Keratinocyte (primary cell): Measurements from ENCODE around the gene ACOT9. TPM values are rescaled to one million over a fixed set of nuclear protein-coding genes. Genes with fewer than 3 reads are reported as not detected.

ENCODE experiments used
- DNase-seq: peaks from one replicate; pipeline ENCODE4 v3.0.0-alpha.2; 2011; ENCODE audit warnings: low read depth, missing footprints, low spot score
- FAIRE-seq: peaks from 2 replicates; lab custom pipeline; 2011; peaks lifted over from hg19 to GRCh38; lab: Jason Lieb, UNC
- H2AFZ ChIP-seq: 2 replicates; pipeline ENCODE4 v1.6.0; 2012; ENCODE audit warnings: low read length, control low read depth, inconsistent platforms; ENCODE audit not compliant: control insufficient read depth
- H3K27ac ChIP-seq: 2 replicates; pipeline ENCODE4 v1.5.1; 2011; ENCODE audit warnings: low read length; ENCODE audit not compliant: control insufficient read depth, insufficient read depth
- H3K27me3 ChIP-seq: 3 replicates; pipeline ENCODE4 v1.6.0; 2011; ENCODE audit warnings: low read length; ENCODE audit not compliant: control insufficient read depth, insufficient read depth; ENCODE audit errors: extremely low read depth
- H3K36me3 ChIP-seq, 2 experiments: 2 replicates in 1 of 2; 3 replicates in 1 of 2; pipeline ENCODE4 v1.5.1; 2011; ENCODE audit warnings: low read length in 2 of 2, mild to moderate bottlenecking in 1 of 2; ENCODE audit not compliant: control insufficient read depth in 2 of 2, insufficient read depth in 2 of 2; ENCODE audit errors: extremely low read depth in 1 of 2
- H3K4me1 ChIP-seq: 3 replicates; pipeline ENCODE4 v1.5.1; 2011; ENCODE audit warnings: low read length; ENCODE audit not compliant: control insufficient read depth, insufficient read depth; ENCODE audit errors: extremely low read depth
- H3K4me2 ChIP-seq: 3 replicates; pipeline ENCODE4 v1.6.0; 2011; ENCODE audit warnings: low read depth, low read length; ENCODE audit not compliant: control insufficient read depth, insufficient read depth; ENCODE audit errors: extremely low read depth
- H3K4me3 ChIP-seq, 3 experiments: fragments of 200-600 bp in 1 of 3; sonication (generic) in 1 of 3; 2 replicates in 2 of 3; 3 replicates in 1 of 3; pipeline ENCODE4 v1.5.1; 2011 to 2016; ENCODE audit warnings: low read length in 3 of 3, mild to moderate bottlenecking in 3 of 3, control low read depth in 2 of 3, inconsistent platforms in 1 of 3, low read depth in 1 of 3, mixed read lengths in 1 of 3, mixed run types in 1 of 3, moderate library complexity in 1 of 3; ENCODE audit not compliant: control insufficient read depth in 2 of 3, insufficient read depth in 2 of 3; ENCODE audit errors: extremely low read depth in 1 of 3
- H3K79me2 ChIP-seq: 2 replicates; pipeline ENCODE4 v1.6.0; 2012; ENCODE audit warnings: low read length; ENCODE audit not compliant: control insufficient read depth, insufficient read depth
- H3K9ac ChIP-seq: 3 replicates; pipeline ENCODE4 v1.6.0; 2011; ENCODE audit warnings: low read length; ENCODE audit not compliant: control insufficient read depth, insufficient read depth; ENCODE audit errors: extremely low read depth
- H3K9me1 ChIP-seq: 3 replicates; pipeline ENCODE4 v1.6.0; 2011; ENCODE audit warnings: low read length; ENCODE audit not compliant: control insufficient read depth, insufficient read depth; ENCODE audit errors: extremely low read depth
- H3K9me3 ChIP-seq: 2 replicates; pipeline ENCODE4 v1.5.1; 2012; ENCODE audit warnings: low read depth, low read length; ENCODE audit not compliant: control insufficient read depth
- H4K20me1 ChIP-seq: 3 replicates; pipeline ENCODE4 v1.6.0; 2011; ENCODE audit warnings: low read length; ENCODE audit not compliant: control insufficient read depth, insufficient read depth; ENCODE audit errors: extremely low read depth
- EZH2 ChIP-seq: IDR thresholded peaks from one replicate; pipeline ENCODE4 v1.6.1; 2012; ENCODE audit warnings: inconsistent platforms, mild to moderate bottlenecking, low read length, moderate library complexity
- dilution Hi-C: fragments of 300-500 bp; cut with MboI; formaldehyde crosslinking; loops from one replicate; pipeline ENCODE4 v1.7.0; 2020; ENCODE audit warnings: low sequenced_read_pairs; ENCODE audit not compliant: extremely low pct_ligation_motif_present
- polyA plus RNA-seq, 5 experiments: library from polyadenylated mRNA; depleted of rRNA in 3 of 5; stranded (reverse) in 3 of 5; stranded (forward) in 1 of 5; unstranded in 1 of 5; fragments of >200 nt; gene quantifications; 1 replicate in 1 of 5; 2 replicates in 3 of 5; 3 replicates in 1 of 5; pipeline versions ENCODE4 v1.2.1 to v1.2.3, GENCODE V29; 2011 to 2012; ENCODE audit warnings: missing spikeins in 2 of 5, low read depth in 1 of 5, low replicate concordance in 1 of 5
- TF ChIP-seq, protein P1 (sequence below), 3 experiments: IDR thresholded peaks in 1 of 3; conservative IDR thresholded peaks in 1 of 3; optimal IDR thresholded peaks in 1 of 3; 2 replicates in 2 of 3; 3 replicates in 1 of 3; pipeline versions ENCODE3 to v1.5.1; 2011; ENCODE audit warnings: low read length in 3 of 3, mild to moderate bottlenecking in 3 of 3, moderate library complexity in 2 of 3, control low read depth in 1 of 3, inconsistent platforms in 1 of 3; ENCODE audit not compliant: insufficient read depth in 2 of 3; ENCODE audit errors: extremely low read depth in 1 of 3

ACOT9 gene
- polyA plus RNA-seq, 1 donor (not counting 4 experiments of a cell fraction or from before 2014, with no cell fraction given): 91.9 TPM

DNA sequence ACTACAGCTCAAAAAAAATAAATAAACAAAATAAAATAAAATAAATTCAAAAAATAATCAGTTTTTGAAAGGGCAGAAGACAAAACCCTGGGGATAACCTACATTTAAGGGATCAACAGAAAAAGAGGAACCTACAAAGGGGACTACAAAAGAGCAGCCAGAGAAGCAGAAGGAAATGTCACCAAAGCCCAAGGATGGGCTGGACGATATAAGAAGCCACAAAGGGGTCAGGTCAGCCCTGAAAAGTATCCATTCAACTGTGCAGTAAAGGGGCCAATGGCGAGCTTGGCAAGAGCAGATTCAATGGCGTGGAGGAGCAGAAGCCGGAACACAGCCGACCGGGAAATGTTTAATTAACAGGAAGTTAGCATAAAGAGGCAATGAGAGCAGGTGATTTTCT lies 16.9 kb downstream of the ACOT9 start:
- TF ChIP-seq EZH2: no peak
- TF ChIP-seq, protein P1, sequence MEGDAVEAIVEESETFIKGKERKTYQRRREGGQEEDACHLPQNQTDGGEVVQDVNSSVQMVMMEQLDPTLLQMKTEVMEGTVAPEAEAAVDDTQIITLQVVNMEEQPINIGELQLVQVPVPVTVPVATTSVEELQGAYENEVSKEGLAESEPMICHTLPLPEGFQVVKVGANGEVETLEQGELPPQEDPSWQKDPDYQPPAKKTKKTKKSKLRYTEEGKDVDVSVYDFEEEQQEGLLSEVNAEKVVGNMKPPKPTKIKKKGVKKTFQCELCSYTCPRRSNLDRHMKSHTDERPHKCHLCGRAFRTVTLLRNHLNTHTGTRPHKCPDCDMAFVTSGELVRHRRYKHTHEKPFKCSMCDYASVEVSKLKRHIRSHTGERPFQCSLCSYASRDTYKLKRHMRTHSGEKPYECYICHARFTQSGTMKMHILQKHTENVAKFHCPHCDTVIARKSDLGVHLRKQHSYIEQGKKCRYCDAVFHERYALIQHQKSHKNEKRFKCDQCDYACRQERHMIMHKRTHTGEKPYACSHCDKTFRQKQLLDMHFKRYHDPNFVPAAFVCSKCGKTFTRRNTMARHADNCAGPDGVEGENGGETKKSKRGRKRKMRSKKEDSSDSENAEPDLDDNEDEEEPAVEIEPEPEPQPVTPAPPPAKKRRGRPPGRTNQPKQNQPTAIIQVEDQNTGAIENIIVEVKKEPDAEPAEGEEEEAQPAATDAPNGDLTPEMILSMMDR (optimal IDR thresholded peaks at IDR 0.05 in 1 of 3, IDR thresholded peaks at IDR 0.05 in 1 of 3, conservative IDR thresholded peaks at IDR 0.05 in 1 of 3; ENCODE audit: extremely low read depth in 1 of 3, insufficient read depth in 2 of 3, low read length in 3 of 3): no peak
- Histone ChIP-seq H3K4me1 (no peaks in the 10 kb centered on the region), H3K36me3 (peaks cover 0 to 4% of the 10 kb centered on the region in 2 experiments), H3K9ac (no peak overlapping the region), H3K9me3 (no peaks in the 10 kb centered on the region), H2AFZ (no peak overlapping the region), H3K9me1 (no peaks in the 10 kb centered on the region), H3K79me2 (peaks cover 10% of the 10 kb centered on the region), H4K20me1 (no peaks in the 10 kb centered on the region), H3K27me3 (no peaks in the 10 kb centered on the region), H3K4me3 (no peak overlapping the region), H3K4me2 (no peak overlapping the region), H3K27ac (no peak overlapping the region)
- DNase-seq (no peak), FAIRE-seq (no peak)
- dilution Hi-C loops: no loop called here

DNA sequence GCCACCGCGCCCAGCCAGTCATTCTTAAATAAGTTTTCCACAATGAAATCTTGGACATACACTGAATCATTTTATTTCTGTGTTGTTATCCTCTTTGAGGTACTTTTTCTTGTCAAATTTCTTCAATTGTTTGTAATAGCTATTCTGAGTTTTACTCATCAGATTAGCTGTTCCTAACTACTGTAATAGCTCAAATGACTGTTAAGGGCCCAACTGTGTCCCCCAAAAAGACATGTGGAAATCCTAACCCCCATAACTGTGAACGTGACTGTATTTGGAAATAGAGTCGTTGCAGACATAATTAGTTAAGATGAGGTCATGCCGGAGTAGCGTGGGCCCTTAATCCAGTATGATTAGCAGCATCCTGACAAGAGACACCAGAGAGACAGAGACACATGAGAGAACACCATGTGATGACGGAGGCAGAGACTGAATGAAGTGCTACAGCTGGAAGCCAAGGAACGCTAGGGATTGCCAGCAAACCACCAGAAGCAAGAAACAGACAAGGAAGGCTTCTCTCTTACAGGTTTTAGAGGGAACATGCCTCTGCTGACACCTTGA lies 22.9 kb downstream of the ACOT9 start:
- Histone ChIP-seq H3K4me1 (no peaks in the 10 kb centered on the region), H4K20me1 (no peaks in the 10 kb centered on the region), H3K79me2 (no peaks in the 10 kb centered on the region), H3K9me1 (no peaks in the 10 kb centered on the region), H3K4me3 (no peak overlapping the region), H3K9me3 (no peaks in the 10 kb centered on the region), H3K9ac (no peak overlapping the region), H2AFZ (no peak overlapping the region), H3K27ac (no peak overlapping the region), H3K36me3 (peaks cover 0 to 6% of the 10 kb centered on the region in 2 experiments), H3K27me3 (no peaks in the 10 kb centered on the region), H3K4me2 (no peak overlapping the region)
- DNase-seq (no peak), FAIRE-seq (no peak)
- no peak for TF ChIP-seq EZH2
- TF ChIP-seq, protein P1 (optimal IDR thresholded peaks at IDR 0.05 in 1 of 3, IDR thresholded peaks at IDR 0.05 in 1 of 3, conservative IDR thresholded peaks at IDR 0.05 in 1 of 3; ENCODE audit: extremely low read depth in 1 of 3, insufficient read depth in 2 of 3, low read length in 3 of 3): no peak
- dilution Hi-C loops: no loop called here
